AG09319 (cell line): Measurements from ENCODE around the gene SHMT1.

Experiments
- DNase-seq: peaks from one replicate; pipeline ENCODE4 v3.0.0-alpha.2; 2010; ENCODE audit warnings: low read depth; ENCODE audit errors: extremely low read depth
- CTCF ChIP-seq: IDR thresholded peaks from 2 replicates; pipeline ENCODE4 v1.5.1; 2011; ENCODE audit warnings: low read depth, mild to moderate bottlenecking, inconsistent platforms, low read length, moderate library complexity

SHMT1 gene

GRCh38 chr17:18319604-18320256 lies 43.6 kb downstream of the SHMT1 start:
- peak; percentile 55 for TF ChIP-seq CTCF
- DNase-seq = peak; percentile 30

GRCh38 chr17:18318771-18319450 lies 44.4 kb downstream of the SHMT1 start:
- no peak for DNase-seq
- TF ChIP-seq CTCF = no peak

GRCh38 chr17:18318117-18318516 lies 45.2 kb downstream of the SHMT1 start:
- TF ChIP-seq CTCF = no peak
- DNase-seq = no peak

GRCh38 chr17:18315961-18316360 lies 47.4 kb downstream of the SHMT1 start:
- DNase-seq = no peak
- TF ChIP-seq CTCF = no peak

GRCh38 chr17:18315562-18315922 lies 47.8 kb downstream of the SHMT1 start:
- TF ChIP-seq CTCF = no peak
- no peak for DNase-seq

GRCh38 chr17:18314731-18315561 lies 48.4 kb downstream of the SHMT1 start, which contains the start of the genes SMCR8 and TOP3A:
TSS of gene SMCR8 (plus strand) at chr17:18315293. CDS start at chr17:18315790, 497 bp downstream.
TSS of gene TOP3A (minus strand) at chr17:18314994. CDS start at chr17:18314778, 216 bp downstream.
- TF ChIP-seq CTCF = no peak
- DNase-seq = peak; percentile 96
